Hematopoietic multipotent progenitor cell treated with erythropoietin and hydrocortisone succinate and interleukin-3 and kit ligand, for 8 days (in vitro differentiated cells): Measurements from ENCODE around the gene TPI1.
"Not testable (repeated sequence)": the region's sequence is repeated elsewhere in the genome, so short reads cannot be mapped to it uniquely, and the experiment has no call there.

Source experiments
- DNase-seq: peaks from one replicate; pipeline ENCODE4 v3.0.0-alpha.2; 2015

TPI1 gene

DNA sequence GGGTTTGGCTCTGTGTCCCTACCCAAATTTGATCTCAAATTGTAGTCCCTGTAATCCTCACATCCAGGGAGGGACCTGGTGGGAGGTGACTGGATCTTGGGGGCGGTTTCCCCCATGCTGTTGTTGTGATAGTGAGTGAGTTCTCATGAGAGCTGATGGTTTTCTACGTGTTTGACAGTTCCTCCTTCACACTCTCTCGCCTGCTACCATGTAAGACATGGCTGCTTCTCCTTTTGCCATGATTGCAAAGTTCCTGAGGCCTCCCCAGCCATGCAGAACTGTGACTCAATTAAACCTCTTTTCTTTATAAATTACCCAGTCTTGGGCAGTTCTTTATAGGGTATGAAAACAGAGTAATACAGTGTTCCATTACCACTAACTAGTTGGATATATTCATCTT, 27.0 kb downstream of the TPI1 start:
- DNase-seq: no peak

DNA sequence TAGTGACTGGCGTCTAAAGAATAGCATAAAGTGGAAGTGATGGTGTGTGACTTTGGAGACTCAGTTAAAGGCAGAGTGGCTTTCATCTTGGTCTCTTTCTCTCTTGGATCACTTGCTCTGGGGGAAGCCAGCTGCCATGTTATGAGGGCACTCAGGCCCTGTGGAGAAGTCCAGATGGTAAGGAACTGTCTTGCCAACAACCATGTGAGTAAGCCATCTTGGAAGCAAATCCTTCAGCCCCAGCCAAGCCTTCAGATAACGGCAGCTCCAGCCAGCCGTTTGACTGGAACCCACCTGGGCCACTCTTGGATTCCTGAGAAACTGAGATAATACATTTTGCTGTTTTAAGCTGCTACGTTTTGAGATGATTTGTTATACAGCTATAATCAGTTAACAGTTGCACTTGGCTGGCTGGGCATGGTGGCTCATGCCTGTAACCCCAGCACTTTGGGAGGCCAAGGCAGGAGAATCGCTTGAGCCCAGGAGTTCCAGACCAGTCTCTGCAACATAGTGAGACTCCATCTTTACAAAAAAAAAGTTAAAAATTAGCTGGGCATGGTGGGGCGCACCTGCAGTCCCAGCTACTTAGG, 29.6 kb downstream of the TPI1 start:
- DNase-seq: no peak

DNA sequence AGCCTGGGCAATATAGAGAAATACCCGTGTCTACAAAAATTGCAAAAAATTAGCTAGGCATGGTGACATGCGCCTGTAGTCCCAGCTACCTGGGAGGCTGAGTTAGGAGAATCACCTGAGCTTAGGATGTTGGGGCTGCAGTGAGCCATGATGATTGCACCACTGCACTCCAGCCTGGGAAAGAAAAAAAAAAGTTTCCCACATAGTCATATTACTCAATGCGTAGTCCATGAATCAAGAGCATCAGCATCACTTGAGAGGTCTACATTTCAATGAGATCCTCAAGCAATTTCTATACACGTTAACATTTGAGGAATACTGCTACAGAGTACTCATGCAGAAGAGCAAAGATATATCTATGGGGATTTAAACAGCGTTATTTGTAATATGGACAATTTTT, 32.1 kb downstream of the TPI1 start:
- no peak for DNase-seq

DNA sequence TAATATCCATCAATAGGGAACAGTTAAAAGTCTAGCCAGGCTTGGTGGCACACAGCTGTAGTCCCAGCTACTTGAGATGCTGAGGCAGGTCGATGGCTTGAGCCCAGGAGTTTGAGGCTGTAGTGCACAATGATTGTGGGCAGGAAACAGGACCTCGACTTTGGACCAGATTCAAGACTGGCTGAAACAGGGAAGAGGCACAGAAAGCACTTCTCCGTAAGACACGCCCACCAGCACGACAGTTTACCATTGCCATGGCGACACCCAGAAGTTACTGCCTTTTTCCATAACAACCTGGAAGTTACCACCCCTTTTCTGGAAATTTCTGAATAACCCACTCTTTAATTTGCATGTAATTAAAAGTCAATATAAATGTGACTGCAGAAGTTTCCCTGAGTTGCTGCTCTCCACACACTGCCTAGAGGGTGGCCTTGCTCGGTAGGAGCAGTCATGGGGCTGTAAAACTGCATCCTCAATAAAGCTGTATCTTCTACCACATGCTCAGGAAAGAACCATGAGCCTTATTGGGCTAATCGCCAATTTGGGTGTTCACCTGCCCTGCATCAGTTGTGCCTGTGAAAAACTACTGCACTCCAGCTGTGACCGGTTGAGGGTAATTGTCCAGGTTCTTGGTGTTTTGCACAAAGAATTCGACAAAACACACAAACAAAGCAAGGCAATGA, 32.6 kb downstream of the TPI1 start:
- peak; percentile 80 for DNase-seq

DNA sequence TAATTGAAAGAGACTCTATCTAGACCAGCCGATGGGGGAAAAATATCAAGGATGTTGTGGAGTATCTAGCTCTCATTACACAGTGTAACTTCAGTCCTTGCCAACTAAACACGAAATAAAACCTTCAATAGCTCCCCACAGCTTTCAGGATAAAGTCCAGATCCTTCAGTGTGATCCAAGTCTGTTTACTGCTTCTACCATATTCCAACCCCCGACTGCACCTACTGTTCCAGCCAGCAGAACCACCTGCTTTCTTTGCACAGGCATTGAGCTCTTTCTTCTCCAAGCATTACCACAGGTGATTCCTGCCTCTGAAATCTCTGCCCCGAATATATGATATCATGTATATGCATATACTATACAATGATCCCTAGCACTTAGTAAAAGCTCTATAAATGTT, 35.1 kb downstream of the TPI1 start:
- no peak for DNase-seq

DNA sequence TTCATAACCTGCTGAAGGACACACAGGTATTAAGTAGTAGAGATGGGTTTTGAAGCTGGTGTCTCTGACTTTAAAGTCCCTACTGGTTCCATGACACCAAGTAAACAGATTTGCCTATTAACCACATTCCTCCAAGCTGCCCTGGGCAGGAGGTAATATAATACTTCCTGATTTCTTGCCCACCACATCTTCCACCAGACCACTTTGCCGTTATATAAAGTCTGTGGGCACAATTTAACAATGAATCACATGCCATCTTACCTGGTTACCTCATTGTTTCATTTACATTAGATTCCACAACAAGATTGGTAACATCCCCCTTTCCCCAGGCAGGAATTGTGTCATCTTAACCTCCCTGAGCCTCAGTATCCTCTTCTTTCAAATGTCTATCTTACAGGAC, 36.4 kb downstream of the TPI1 start:
- no peak for DNase-seq

DNA sequence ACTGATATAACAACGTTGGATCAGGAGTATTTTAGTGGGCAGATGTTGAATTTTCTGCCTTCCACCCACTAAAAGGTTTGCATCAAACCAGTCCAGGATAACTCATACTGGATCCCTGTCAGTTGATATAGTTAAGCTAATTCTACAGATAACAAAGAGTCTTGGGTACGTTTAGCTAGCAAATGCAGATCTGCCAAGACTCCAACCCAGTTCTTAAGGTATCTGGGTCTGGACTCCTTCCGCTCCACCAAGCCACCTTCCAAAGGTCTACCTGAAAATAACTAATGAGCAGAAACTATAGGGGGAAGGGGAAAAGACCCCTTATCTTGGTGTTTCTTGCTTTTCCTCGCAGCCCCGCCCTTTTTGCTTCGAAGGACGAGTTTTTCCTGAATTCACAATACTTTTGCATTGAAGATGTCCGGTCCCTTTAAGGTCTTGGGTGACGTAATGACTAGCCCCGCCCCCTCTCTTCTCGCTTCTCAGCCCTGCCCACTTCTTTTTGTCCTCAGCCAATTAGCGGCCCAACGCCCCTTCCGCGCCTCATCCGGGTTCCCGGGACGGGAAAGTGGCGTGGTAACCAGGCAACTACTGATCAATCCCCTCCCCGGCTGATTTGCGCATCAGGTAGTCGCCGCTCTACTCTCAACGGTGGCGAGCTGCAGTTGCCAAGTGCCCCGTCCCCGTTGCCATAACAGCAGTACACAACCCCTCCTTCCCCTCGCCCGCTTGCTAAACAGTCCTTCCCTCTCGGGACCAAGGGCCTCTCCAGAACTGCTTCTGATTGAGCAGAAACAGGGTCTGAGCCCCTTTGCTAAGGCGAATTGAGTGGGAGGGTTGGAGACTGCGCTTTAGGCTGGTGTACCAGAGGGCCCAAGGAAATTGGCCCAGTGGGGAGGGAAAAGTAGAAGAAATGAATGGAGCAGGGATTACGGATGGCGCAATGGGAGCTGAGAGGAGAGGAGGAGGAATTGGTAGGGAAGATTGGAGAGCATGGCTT, 37.2 kb downstream of the TPI1 start, which contains the start of gene LRRC23:
LRRC23 (plus strand) TSS at position 543 of the 997 bp plus-strand sequence. CDS start 812 bp downstream, outside the sequence.
- DNase-seq: peak; percentile 97

DNA sequence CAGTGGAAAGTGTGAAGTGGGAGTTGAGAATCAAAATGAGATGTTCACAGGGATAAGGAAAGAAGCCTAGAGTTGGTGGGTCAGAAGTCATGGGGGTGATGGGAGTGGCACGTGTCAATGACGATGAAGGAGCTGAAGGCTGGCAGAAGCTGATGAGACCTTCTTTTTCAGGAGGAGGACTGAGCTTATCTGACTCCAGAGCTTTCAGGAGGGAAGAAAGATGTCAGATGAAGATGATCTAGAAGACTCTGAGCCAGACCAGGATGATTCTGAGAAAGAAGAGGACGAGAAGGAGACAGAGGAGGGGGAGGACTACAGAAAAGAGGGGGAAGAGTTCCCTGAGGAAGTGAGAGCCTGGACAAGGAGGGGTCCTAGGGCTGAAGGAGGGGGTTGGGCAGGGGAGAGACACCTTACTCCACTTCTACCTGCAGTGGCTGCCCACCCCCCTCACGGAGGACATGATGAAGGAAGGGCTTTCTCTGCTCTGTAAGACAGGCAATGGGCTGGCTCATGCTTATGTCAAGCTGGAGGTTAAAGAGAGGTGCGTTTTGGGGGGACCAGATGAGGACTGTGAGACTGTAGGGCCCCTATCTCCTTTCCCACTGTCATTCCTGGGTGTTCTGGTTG, 38.2 kb downstream of the TPI1 start:
- DNase-seq: no peak

DNA sequence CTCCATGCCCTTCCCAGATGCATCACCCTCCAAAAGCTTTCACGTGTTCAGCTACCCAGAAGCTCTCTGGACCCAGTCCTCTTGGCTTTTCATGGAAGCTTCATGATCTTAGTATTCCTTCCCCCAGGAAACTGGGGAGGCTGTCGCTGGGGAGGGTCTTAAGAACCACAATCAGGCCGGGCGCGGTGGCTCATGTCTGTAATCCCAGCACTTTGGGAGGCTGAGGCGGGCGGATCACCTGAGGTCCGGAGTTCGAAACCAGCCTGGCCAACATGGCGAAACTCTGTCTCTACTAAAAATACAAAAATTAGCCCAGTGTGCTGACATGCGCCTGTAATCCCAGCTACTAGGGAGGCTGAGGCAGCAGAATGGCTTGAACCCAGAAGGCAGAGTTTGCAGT, 40.8 kb downstream of the TPI1 start:
- not testable (repeated sequence) for DNase-seq

DNA sequence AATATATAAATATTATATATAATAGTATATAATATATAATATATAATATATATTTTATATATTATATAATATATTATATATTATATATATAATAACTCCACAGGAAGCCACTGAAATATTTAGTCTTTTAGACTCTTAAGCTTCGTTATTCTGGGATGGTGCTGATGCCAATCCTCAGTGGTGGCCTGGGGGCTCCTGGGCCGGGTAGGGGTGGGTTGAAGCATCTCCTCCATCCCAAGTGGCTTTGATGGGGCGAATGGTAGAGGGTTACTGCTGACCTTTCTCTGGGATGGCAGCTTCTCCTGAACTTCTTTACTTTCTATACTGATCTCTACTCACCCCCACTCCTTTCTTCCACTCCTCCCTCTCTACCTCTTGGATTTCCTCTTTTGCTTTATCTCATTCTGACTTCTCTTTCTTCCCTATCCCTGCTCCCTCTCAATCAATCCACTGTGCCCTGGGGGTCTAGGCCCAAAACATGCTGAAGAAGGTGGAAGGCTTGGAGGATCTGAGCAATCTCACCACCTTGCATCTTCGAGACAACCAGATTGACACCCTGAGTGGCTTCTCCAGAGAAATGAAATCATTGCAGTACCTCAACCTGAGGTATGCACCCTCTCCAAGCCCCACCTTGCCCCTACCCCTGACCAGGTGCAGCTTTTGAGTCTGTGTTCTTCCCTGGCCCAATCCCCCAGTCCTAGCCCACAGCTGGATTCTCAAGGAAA, 42.3 kb downstream of the TPI1 start:
- no peak for DNase-seq

DNA sequence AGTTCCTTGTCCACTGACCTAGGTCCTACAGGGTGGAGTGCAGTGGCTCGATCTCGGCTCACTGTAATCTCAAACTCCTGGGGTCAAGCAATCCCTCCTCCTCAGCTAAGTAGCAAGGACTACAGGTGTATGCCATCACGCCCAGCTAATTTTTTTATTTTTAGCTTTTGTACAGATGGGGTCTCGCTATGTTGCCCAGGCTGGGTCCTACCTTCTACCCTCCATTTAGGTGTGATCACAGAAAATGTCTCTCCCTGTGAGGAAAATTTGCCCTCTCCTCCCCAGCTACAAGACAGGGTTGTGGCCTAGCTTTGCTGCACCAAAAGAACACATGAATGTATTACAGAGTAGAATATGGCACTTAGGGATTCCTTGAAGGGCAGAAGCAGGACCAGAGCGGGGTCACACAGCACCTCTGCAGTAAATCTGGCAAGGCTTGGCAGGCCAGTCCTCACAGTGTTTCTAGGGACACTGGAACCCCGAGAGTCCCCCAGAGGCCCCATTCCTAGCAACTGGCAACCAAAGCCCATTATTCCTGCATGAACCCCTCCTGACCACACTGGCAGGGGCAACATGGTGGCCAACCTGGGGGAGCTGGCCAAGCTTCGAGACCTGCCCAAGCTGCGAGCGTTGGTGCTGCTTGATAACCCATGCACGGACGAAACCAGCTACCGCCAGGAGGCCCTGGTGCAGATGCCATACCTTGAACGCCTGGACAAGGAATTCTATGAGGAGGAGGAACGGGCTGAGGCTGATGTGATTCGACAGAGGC, 45.0 kb downstream of the TPI1 start:
- no peak for DNase-seq

DNA sequence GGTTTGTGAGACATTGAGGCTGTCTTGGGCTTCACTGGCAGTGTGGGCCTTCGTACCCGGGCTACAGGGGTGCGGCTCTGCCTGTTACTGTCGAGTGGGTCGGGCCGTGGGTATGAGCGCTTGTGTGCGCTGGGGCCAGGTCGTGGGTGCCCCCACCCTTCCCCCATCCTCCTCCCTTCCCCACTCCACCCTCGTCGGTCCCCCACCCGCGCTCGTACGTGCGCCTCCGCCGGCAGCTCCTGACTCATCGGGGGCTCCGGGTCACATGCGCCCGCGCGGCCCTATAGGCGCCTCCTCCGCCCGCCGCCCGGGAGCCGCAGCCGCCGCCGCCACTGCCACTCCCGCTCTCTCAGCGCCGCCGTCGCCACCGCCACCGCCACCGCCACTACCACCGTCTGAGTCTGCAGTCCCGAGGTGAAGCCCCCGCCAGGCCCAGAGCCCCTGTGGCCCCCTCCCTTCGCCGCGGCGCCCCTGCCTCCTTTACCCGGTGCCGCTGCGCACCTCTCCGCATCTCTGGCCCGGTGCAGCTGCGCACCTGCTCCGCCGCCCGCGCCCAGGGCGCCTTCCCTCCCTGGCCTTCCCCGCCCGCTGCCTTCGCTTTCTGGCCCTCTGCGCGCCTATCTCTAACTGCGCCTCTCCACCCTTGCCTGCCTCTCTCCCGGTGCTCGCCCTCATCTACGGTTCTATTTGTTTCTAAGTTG, 47.1 kb downstream of the TPI1 start, which contains the start of gene ENO2:
ENO2 (plus strand) TSS at position 335 of the 701 bp plus-strand sequence. CDS start 1,253 bp downstream, outside the sequence.
- DNase-seq: peak; percentile 65

DNA sequence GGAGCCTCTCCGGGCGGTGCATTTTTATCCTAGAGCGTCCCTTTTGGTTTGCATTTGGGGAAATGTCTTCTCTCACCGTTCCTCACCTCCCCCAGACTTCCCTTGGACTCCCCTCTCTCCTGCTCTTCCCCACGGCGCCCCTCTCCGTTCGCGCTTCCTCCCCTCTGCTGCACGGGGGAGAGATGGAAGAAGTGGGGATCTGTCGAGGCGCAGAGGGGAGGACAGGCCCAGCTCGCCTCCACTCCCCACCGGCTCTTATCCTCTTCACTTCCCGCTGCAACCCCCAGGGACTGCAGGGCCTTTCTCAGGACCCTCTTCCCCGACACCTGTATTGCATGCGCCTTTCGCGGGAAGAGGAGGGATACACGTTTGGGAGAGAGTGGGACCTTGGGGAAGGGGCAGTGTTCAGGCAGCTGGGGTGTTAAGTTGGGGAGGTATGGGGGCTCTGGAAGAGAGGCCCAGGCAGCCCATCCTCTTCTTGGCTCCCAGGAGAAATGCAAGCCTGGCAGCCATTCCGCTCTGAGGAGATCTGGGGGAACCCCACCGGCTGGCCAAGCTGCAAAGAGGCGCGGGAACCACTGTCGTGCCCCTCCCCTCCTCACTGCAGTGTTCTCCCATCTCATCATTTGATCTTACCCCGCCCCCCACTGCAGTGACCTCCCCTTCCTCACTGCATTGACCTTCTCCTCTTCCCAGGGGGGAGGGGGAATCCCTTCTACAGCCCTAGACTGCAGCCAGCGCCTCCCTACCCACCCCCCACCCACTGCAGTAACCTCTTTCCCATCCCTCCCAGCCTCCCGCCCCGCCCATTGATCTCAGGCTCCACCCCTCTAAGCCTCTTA, 47.8 kb downstream of the TPI1 start:
- no peak for DNase-seq

DNA sequence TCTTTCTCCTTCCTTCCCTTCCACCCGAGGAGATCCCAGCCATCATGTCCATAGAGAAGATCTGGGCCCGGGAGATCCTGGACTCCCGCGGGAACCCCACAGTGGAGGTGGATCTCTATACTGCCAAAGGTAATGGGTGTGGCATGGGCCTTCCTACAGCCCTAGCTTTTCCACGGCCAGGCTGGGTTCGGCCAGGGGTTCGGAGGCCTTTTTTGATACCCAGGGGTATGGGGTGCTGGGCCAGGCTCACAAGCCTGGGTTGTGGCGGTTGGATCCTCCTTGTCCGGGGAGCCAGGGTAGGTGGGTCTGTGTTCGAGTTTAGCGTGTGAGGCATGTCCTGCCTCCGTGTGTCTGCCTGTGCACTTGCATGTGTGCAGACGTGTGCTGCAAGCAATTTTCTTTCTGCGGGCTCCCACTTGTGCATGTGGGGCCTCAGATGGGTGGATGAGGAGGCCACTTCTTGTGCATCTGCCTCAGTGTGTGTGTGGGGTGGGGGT, 48.5 kb downstream of the TPI1 start:
- DNase-seq: no peak

DNA sequence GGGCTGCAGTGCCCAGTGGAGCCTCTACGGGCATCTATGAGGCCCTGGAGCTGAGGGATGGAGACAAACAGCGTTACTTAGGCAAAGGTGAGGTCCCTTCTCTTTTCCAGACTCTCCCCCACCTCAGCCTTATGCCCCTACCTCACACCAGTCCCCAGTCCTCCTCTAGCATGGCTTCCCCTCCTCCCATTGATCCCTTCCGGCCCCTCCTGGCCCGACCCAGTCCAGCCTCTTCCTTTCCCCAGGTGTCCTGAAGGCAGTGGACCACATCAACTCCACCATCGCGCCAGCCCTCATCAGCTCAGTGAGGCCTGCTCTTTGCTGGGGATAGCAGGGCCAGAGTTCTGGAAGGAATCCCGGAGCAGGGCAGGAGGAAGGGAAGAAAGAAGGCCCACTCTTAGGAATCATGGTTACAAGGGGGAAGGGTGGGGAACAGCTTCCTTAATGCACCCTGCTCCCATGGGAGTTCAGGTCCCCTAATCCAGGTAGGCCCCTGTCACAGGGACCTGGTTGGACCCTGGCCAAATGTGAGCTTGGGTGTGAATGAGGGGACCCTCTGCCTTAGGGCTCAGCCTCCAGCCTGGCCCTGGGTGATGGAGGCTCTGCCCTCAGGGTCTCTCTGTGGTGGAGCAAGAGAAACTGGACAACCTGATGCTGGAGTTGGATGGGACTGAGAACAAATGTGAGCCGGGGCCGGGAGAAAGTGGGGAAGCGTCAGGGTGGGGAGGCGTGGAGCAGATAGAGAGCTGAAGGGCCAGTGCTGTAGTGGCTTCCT, 49.3 kb downstream of the TPI1 start:
- no peak for DNase-seq

DNA sequence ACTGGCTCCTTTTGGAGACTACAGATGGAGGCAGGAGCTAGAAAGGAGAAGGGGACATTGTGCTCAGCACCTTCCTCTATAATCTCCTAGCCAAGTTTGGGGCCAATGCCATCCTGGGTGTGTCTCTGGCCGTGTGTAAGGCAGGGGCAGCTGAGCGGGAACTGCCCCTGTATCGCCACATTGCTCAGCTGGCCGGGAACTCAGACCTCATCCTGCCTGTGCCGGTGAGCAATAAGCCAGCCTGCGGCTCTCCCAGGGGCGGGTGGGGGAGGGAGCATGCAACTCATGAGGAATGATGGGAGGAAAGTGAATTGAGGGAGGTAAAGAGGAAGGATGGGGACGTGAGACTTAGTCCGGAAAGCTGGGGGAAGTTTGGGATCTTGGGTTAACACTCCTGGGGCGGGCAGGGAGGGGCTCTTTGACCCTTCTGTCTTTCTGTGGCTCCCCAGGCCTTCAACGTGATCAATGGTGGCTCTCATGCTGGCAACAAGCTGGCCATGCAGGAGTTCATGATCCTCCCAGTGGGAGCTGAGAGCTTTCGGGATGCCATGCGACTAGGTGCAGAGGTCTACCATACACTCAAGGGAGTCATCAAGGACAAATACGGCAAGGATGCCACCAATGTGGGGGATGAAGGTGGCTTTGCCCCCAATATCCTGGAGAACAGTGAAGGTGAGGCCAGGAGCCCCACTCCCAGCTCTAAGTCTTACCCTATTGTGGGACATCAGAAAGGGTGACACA, 50.3 kb downstream of the TPI1 start:
- no peak for DNase-seq

DNA sequence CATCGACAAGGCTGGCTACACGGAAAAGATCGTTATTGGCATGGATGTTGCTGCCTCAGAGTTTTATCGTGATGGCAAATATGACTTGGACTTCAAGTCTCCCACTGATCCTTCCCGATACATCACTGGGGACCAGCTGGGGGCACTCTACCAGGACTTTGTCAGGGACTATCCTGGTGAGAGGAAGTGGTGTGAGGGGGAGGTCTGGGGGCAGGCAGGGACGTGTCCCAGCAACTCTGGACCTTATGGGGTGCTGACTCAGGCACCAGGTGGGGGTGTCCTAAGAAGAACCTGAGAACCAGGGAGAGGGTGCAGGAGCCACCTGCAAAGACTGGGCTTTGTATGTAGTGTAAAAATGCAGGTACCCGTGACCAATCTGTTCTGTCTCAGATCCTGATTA, 52.3 kb downstream of the TPI1 start:
- no peak for DNase-seq
